Measurements from ENCODE around the gene UPB1.

- TF ChIP-seq, protein P1, sequence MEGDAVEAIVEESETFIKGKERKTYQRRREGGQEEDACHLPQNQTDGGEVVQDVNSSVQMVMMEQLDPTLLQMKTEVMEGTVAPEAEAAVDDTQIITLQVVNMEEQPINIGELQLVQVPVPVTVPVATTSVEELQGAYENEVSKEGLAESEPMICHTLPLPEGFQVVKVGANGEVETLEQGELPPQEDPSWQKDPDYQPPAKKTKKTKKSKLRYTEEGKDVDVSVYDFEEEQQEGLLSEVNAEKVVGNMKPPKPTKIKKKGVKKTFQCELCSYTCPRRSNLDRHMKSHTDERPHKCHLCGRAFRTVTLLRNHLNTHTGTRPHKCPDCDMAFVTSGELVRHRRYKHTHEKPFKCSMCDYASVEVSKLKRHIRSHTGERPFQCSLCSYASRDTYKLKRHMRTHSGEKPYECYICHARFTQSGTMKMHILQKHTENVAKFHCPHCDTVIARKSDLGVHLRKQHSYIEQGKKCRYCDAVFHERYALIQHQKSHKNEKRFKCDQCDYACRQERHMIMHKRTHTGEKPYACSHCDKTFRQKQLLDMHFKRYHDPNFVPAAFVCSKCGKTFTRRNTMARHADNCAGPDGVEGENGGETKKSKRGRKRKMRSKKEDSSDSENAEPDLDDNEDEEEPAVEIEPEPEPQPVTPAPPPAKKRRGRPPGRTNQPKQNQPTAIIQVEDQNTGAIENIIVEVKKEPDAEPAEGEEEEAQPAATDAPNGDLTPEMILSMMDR (conservative IDR thresholded peaks at IDR 0.05; ENCODE audit: low read length), result no peak
- no peak for TF ChIP-seq EZH2phosphoT487 (IDR thresholded peaks at IDR 0.05; ENCODE audit: borderline replicate concordance)
Observed at GRCh38 chr22:24494528-24495364, at the start of gene UPB1.
